Mesenchymal stem cell (in vitro differentiated cells and primary cell): ENCODE data around the gene AUTS2.

Source experiments
- DNase-seq: peaks from one replicate; pipeline ENCODE4 v3.0.0-alpha.2; 2013
- H2AFZ ChIP-seq: one replicate; pipeline ENCODE4 v1.6.1; 2013; ENCODE audit warnings: low read depth, mild to moderate bottlenecking, control low read depth, inconsistent platforms, low read length, moderate library complexity
- H2AK5ac ChIP-seq: 2 replicates; pipeline ENCODE4 v1.6.1; 2013; ENCODE audit warnings: low read length, moderate library complexity, mild to moderate bottlenecking, inconsistent platforms; ENCODE audit not compliant: severe bottlenecking
- H2BK120ac ChIP-seq: one replicate; pipeline ENCODE4 v1.6.1; 2013; ENCODE audit warnings: low read depth, mild to moderate bottlenecking, inconsistent platforms, low read length, moderate library complexity
- H2BK12ac ChIP-seq, 2 experiments: one replicate each; pipeline ENCODE4 v1.6.1; 2013; ENCODE audit warnings: inconsistent platforms in 2 of 2, low read length in 2 of 2, mild to moderate bottlenecking in 2 of 2, moderate library complexity in 2 of 2, control low read depth in 1 of 2
- H2BK15ac ChIP-seq: one replicate; pipeline ENCODE4 v1.6.1; 2013; ENCODE audit warnings: mild to moderate bottlenecking, low read depth, inconsistent platforms; ENCODE audit not compliant: poor library complexity, severe bottlenecking
- H2BK5ac ChIP-seq: 2 replicates; pipeline ENCODE4 v1.6.1; 2013; ENCODE audit warnings: low read depth, mild to moderate bottlenecking, low read length, control low read depth, inconsistent platforms; ENCODE audit not compliant: poor library complexity, severe bottlenecking
- H3K14ac ChIP-seq, 2 experiments: one replicate each; pipeline ENCODE4 v1.6.1; 2013; ENCODE audit warnings: inconsistent platforms in 2 of 2, low read length in 2 of 2, control low read depth in 1 of 2, mild to moderate bottlenecking in 1 of 2, moderate library complexity in 1 of 2
- H3K18ac ChIP-seq, 2 experiments: one replicate each; pipeline ENCODE4 v1.6.1; 2013; ENCODE audit warnings: inconsistent platforms in 2 of 2, low read length in 2 of 2, control low read depth in 1 of 2, low read depth in 1 of 2, mild to moderate bottlenecking in 1 of 2
- H3K23ac ChIP-seq, 2 experiments: one replicate each; pipeline ENCODE4 v1.6.1; 2013; ENCODE audit warnings: inconsistent platforms in 2 of 2, low read length in 2 of 2, mild to moderate bottlenecking in 2 of 2, moderate library complexity in 2 of 2, control low read depth in 1 of 2
- H3K27ac ChIP-seq: 2 replicates; pipeline ENCODE4 v1.5.1; 2013; ENCODE audit warnings: mild to moderate bottlenecking, moderate library complexity, low read length, control low read depth, inconsistent platforms; ENCODE audit not compliant: poor library complexity, severe bottlenecking
- H3K27me3 ChIP-seq, 2 experiments: 2 replicates each; pipeline versions ENCODE4 v1.6.1 to v1.7.0; 2013; ENCODE audit warnings: low read length in 2 of 2, mild to moderate bottlenecking in 2 of 2, moderate library complexity in 2 of 2, control low read depth in 1 of 2, inconsistent platforms in 1 of 2; ENCODE audit not compliant: control insufficient read depth in 1 of 2, insufficient read depth in 1 of 2
- H3K36me3 ChIP-seq, 2 experiments: 2 replicates each; pipeline versions ENCODE4 v1.6.1 to v1.7.0; 2013; ENCODE audit warnings: low read length in 2 of 2, control low read depth in 1 of 2, inconsistent platforms in 1 of 2, low read depth in 1 of 2, mild to moderate bottlenecking in 1 of 2; ENCODE audit not compliant: insufficient read depth in 2 of 2, control insufficient read depth in 1 of 2
- H3K4ac ChIP-seq, 2 experiments: one replicate each; pipeline ENCODE4 v1.6.1; 2013; ENCODE audit warnings: inconsistent platforms in 2 of 2, low read length in 2 of 2, mild to moderate bottlenecking in 2 of 2, moderate library complexity in 2 of 2, control low read depth in 1 of 2, low read depth in 1 of 2
- H3K4me1 ChIP-seq: 2 replicates; pipeline ENCODE4 v1.6.1; 2013; ENCODE audit warnings: low read depth, low read length, control low read depth; ENCODE audit not compliant: control insufficient read depth, insufficient read depth
- H3K4me2 ChIP-seq: 2 replicates; pipeline ENCODE4 v1.6.1; 2013; ENCODE audit warnings: low read length, mild to moderate bottlenecking, inconsistent platforms; ENCODE audit not compliant: poor library complexity, severe bottlenecking
- H3K4me3 ChIP-seq, 2 experiments: 2 replicates each; pipeline versions ENCODE4 v1.5.1 to v1.7.0; 2013; ENCODE audit warnings: low read length in 2 of 2, mild to moderate bottlenecking in 2 of 2, control low read depth in 1 of 2, low read depth in 1 of 2; ENCODE audit not compliant: insufficient read depth in 1 of 2
- H3K79me1 ChIP-seq: replicated peaks from 2 replicates; pipeline ENCODE4 v1.6.1; 2013; ENCODE audit warnings: mild to moderate bottlenecking, control low read depth, low read length, inconsistent platforms; ENCODE audit not compliant: poor library complexity, severe bottlenecking
- H3K9ac ChIP-seq: 2 replicates; pipeline ENCODE4 v1.7.0; 2013; ENCODE audit warnings: mild to moderate bottlenecking, low read length, moderate library complexity
- H3K9me3 ChIP-seq: 2 replicates; pipeline ENCODE4 v1.7.0; 2013; ENCODE audit warnings: mild to moderate bottlenecking, low read length; ENCODE audit not compliant: control insufficient read depth
- H4K8ac ChIP-seq: one replicate; pipeline ENCODE4 v1.6.1; 2013; ENCODE audit warnings: inconsistent platforms, mild to moderate bottlenecking, low read length, moderate library complexity
- H4K91ac ChIP-seq: one replicate; pipeline ENCODE4 v1.6.1; 2013; ENCODE audit warnings: mild to moderate bottlenecking, low read length, inconsistent platforms
- WGBS: methylation state at CpG from one replicate; pipeline ENCODE4 v1.1.7; 2013; ENCODE audit warnings: mixed read lengths; 5-methylcytosine and 5-hydroxymethylcytosine counted together

Gene AUTS2

GRCh38 chr7:69657985-69658384, 59.7 kb downstream of the AUTS2 start:
- no peak overlapping the region for H2AFZ ChIP-seq
- H4K91ac ChIP-seq, result no peak overlapping the region
- H3K4ac ChIP-seq, result no peak overlapping the region
- H2BK12ac ChIP-seq, result no peak overlapping the region
- H2BK5ac ChIP-seq, result no peak overlapping the region
- no peak overlapping the region for H4K8ac ChIP-seq
- H3K23ac ChIP-seq, result no peak overlapping the region
- H3K79me1 ChIP-seq, result peaks cover 33% of the 10 kb centered on the region
- H3K9ac ChIP-seq, result no peak overlapping the region
- H3K4me1 ChIP-seq, result peaks cover 5% of the 10 kb centered on the region
- no peaks in the 10 kb centered on the region for H3K36me3 ChIP-seq
- DNase-seq, result no peak
- H2BK15ac ChIP-seq, result no peak overlapping the region
- no peak overlapping the region for H2BK120ac ChIP-seq
- H3K14ac ChIP-seq, result no peak overlapping the region
- no peak overlapping the region for H2AK5ac ChIP-seq
- H3K27me3 ChIP-seq, result no peaks in the 10 kb centered on the region
- no peak overlapping the region for H3K4me2 ChIP-seq
- H3K18ac ChIP-seq, result no peak overlapping the region
- H3K4me3 ChIP-seq, result no peak overlapping the region
- H3K9me3 ChIP-seq, result no peaks in the 10 kb centered on the region
- 100% methylated on average over 2 of the region's 3 CpGs for WGBS
- no peak overlapping the region for H3K27ac ChIP-seq

DNA sequence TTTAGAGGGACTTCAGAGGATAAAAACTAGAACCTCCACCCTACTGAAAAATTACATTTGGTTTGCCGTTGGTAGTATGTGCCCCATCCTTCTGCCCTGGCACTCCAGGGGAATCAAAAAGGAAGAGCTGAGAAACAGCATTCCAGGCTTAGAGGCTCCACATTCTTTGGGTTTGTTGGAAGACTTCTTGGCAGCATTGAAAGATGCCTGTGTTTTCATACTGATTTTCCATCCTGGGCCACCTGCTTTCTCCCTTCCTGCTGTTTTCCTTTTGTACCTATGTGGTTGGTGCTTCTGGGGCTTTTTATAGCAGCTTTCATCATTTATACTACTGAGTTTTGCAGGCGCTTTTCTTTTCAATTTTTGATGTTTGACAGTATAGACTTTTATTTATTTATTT, 61.7 kb downstream of the AUTS2 start:
- H3K4me1 ChIP-seq, result peaks cover 4% of the 10 kb centered on the region
- H3K9ac ChIP-seq, result no peak overlapping the region
- no peak overlapping the region for H4K8ac ChIP-seq
- H3K9me3 ChIP-seq, result no peaks in the 10 kb centered on the region
- H3K36me3 ChIP-seq, result no peaks in the 10 kb centered on the region
- no peak overlapping the region for H2BK5ac ChIP-seq
- no peak overlapping the region for H3K23ac ChIP-seq
- WGBS, result 75% methylated on average over 1 of the region's 2 CpGs
- H3K18ac ChIP-seq, result no peak overlapping the region
- H3K27me3 ChIP-seq, result no peaks in the 10 kb centered on the region
- H3K14ac ChIP-seq, result no peak overlapping the region
- H2BK120ac ChIP-seq, result no peak overlapping the region
- DNase-seq, result no peak
- H2AFZ ChIP-seq, result no peak overlapping the region
- no peak overlapping the region for H3K4ac ChIP-seq
- no peak overlapping the region for H3K4me3 ChIP-seq
- peaks cover 31% of the 10 kb centered on the region for H3K79me1 ChIP-seq
- H3K4me2 ChIP-seq, result no peak overlapping the region
- no peak overlapping the region for H3K27ac ChIP-seq
- H2BK15ac ChIP-seq, result no peak overlapping the region
- no peak overlapping the region for H2AK5ac ChIP-seq
- no peak overlapping the region for H2BK12ac ChIP-seq
- no peak overlapping the region for H4K91ac ChIP-seq

- Histone ChIP-seq H3K14ac (no peak overlapping the region), H2BK5ac (no peak overlapping the region), H3K4me3 (no peak overlapping the region), H3K27me3 (no peaks in the 10 kb centered on the region), H3K4me2 (no peak overlapping the region), H2BK15ac (no peak overlapping the region), H2AFZ (no peak overlapping the region), H2AK5ac (no peak overlapping the region), H3K4me1 (peaks cover 2% of the 10 kb centered on the region), H3K18ac (no peak overlapping the region), H3K23ac (no peak overlapping the region), H3K4ac (no peak overlapping the region), H2BK12ac (no peak overlapping the region), H4K8ac (no peak overlapping the region), H3K9ac (no peak overlapping the region), H3K36me3 (no peaks in the 10 kb centered on the region), H2BK120ac (no peak overlapping the region), H3K79me1 (peaks cover 26% of the 10 kb centered on the region), H3K9me3 (no peaks in the 10 kb centered on the region), H3K27ac (no peak overlapping the region), H4K91ac (no peak overlapping the region)
- no peak for DNase-seq
- 93% methylated on average over 3 of the region's 3 CpGs for WGBS
Measured at GRCh38 chr7:69661342-69661741, 63.1 kb downstream of the AUTS2 start.

GRCh38 chr7:69663911-69664832, 65.9 kb downstream of the AUTS2 start:
- H3K4me3 ChIP-seq, result no peak overlapping the region
- no peak for DNase-seq
- H3K23ac ChIP-seq, result no peak overlapping the region
- H2BK120ac ChIP-seq, result no peak overlapping the region
- H3K36me3 ChIP-seq, result no peaks in the 10 kb centered on the region
- no peak overlapping the region for H2BK15ac ChIP-seq
- no peak overlapping the region for H4K91ac ChIP-seq
- no peak overlapping the region for H4K8ac ChIP-seq
- H3K4me2 ChIP-seq, result no peak overlapping the region
- no peak overlapping the region for H3K18ac ChIP-seq
- no peak overlapping the region for H2BK5ac ChIP-seq
- no peak overlapping the region for H3K27ac ChIP-seq
- no peak overlapping the region for H3K9ac ChIP-seq
- H2BK12ac ChIP-seq, result no peak overlapping the region
- H3K9me3 ChIP-seq, result no peaks in the 10 kb centered on the region
- WGBS, result 86% methylated on average over 3 of the region's 5 CpGs
- no peak overlapping the region for H2AFZ ChIP-seq
- H2AK5ac ChIP-seq, result no peak overlapping the region
- no peaks in the 10 kb centered on the region for H3K4me1 ChIP-seq
- H3K4ac ChIP-seq, result no peak overlapping the region
- H3K14ac ChIP-seq, result no peak overlapping the region
- peaks cover 28% of the 10 kb centered on the region for H3K79me1 ChIP-seq
- H3K27me3 ChIP-seq, result no peaks in the 10 kb centered on the region
